Activated naive CD4-positive, alpha-beta T cell treated with anti-CD3 and anti-CD28 coated beads, Interleukin-2, amount 10 ng/mL, durations not matched to agents 7 days and 5 days (primary cell): ENCODE measurements around the gene ZNF407.

ENCODE experiments used
- CTCF ChIA-PET: fragments of 350-600 bp; sonication (Branson Sonifier 250); formaldehyde crosslinking; loops from one replicate; lab custom pipeline; 2021; ENCODE audit warnings: antibody characterized with exemption; lab: Charles Lee
- DNase-seq: peaks from one replicate; pipeline ENCODE4 v3.0.0-alpha.2; 2020
- H3K27ac Mint-ChIP-seq: one replicate; pipeline ENCODE4 v1.8.0; 2021; ENCODE audit warnings: mild to moderate bottlenecking, moderate library complexity, mixed read lengths
- H3K27me3 Mint-ChIP-seq: one replicate; pipeline ENCODE4 v1.8.0; 2021; ENCODE audit warnings: mild to moderate bottlenecking, mixed read lengths
- H3K36me3 Mint-ChIP-seq: one replicate; pipeline ENCODE4 v1.8.0; 2021; ENCODE audit warnings: mixed read lengths
- H3K4me1 Mint-ChIP-seq: one replicate; pipeline ENCODE4 v1.8.0; 2021; ENCODE audit warnings: mixed read lengths
- H3K4me3 Mint-ChIP-seq: one replicate; pipeline ENCODE4 v1.8.0; 2021; ENCODE audit warnings: mild to moderate bottlenecking, moderate library complexity, mixed read lengths
- H3K9me3 Mint-ChIP-seq: one replicate; pipeline ENCODE4 v1.8.0; 2021; ENCODE audit warnings: mixed read lengths

ZNF407 gene

GRCh38 chr18:74645679-74646078 is 48.0 kb downstream of the ZNF407 start:
- Mint-ChIP-seq H3K4me3 (no peak overlapping the region), H3K27me3 (no peaks in the 10 kb centered on the region), H3K4me1 (peaks cover 9% of the 10 kb centered on the region), H3K9me3 (no peaks in the 10 kb centered on the region), H3K27ac (no peak overlapping the region), H3K36me3 (peaks cover 16% of the 10 kb centered on the region)
- CTCF ChIA-PET, result interaction anchor here (0.7 kb wide), 1 partner anchor 818 kb away, joined by 3 read pairs; no protein-coding TSS in a partner anchor
- DNase-seq, result no peak

- CTCF ChIA-PET, result interaction anchor here (0.8 to 1.4 kb wide), 3 partner anchors 46 to 1076 kb away, joined by 3 to 4 read pairs (median 3); no protein-coding TSS in a partner anchor
- Mint-ChIP-seq H3K9me3 (no peaks in the 10 kb centered on the region), H3K27me3 (no peaks in the 10 kb centered on the region), H3K4me1 (no peaks in the 10 kb centered on the region), H3K4me3 (no peak overlapping the region), H3K36me3 (peaks cover 3% of the 10 kb centered on the region), H3K27ac (no peak overlapping the region)
- no peak for DNase-seq
Measured at GRCh38 chr18:74651327-74652128, 53.9 kb downstream of the ZNF407 start.

- Mint-ChIP-seq H3K9me3 (no peaks in the 10 kb centered on the region), H3K36me3 (peaks cover 3% of the 10 kb centered on the region), H3K4me3 (no peak overlapping the region), H3K27me3 (no peaks in the 10 kb centered on the region), H3K4me1 (no peaks in the 10 kb centered on the region), H3K27ac (no peak overlapping the region)
- DNase-seq, result no peak
- CTCF ChIA-PET, result interaction anchor here (0.6 to 2.3 kb wide), 8 partner anchors 29 to 1075 kb away, joined by 3 to 9 read pairs (median 4); no protein-coding TSS in a partner anchor
Measured at GRCh38 chr18:74652392-74652988, 54.8 kb downstream of the ZNF407 start.

- Mint-ChIP-seq H3K4me1 (no peaks in the 10 kb centered on the region), H3K9me3 (no peaks in the 10 kb centered on the region), H3K36me3 (no peaks in the 10 kb centered on the region), H3K27ac (no peak overlapping the region), H3K27me3 (no peaks in the 10 kb centered on the region), H3K4me3 (no peak overlapping the region)
- no peak for DNase-seq
- CTCF ChIA-PET, result interaction anchor here (1.3 to 2.3 kb wide), 2 partner anchors 781 to 825 kb away, joined by 3 to 9 read pairs; no protein-coding TSS in a partner anchor
Measured at GRCh38 chr18:74654638-74655037, 57.0 kb downstream of the ZNF407 start.

GRCh38 chr18:74661008-74661407 is 63.3 kb downstream of the ZNF407 start:
- CTCF ChIA-PET, result no interaction called here
- Mint-ChIP-seq H3K4me1 (no peaks in the 10 kb centered on the region), H3K27ac (no peak overlapping the region), H3K9me3 (no peaks in the 10 kb centered on the region), H3K4me3 (no peak overlapping the region), H3K27me3 (no peaks in the 10 kb centered on the region), H3K36me3 (no peaks in the 10 kb centered on the region)
- no peak for DNase-seq

- CTCF ChIA-PET, result no interaction called here
- Mint-ChIP-seq H3K36me3 (no peaks in the 10 kb centered on the region), H3K27me3 (no peaks in the 10 kb centered on the region), H3K4me1 (no peaks in the 10 kb centered on the region), H3K27ac (no peak overlapping the region), H3K9me3 (no peaks in the 10 kb centered on the region), H3K4me3 (no peak overlapping the region)
- DNase-seq, result no peak
Measured at GRCh38 chr18:74661691-74662090, 64.0 kb downstream of the ZNF407 start.

- Mint-ChIP-seq H3K27me3 (no peaks in the 10 kb centered on the region), H3K4me1 (no peaks in the 10 kb centered on the region), H3K4me3 (no peak overlapping the region), H3K36me3 (no peaks in the 10 kb centered on the region), H3K27ac (no peak overlapping the region), H3K9me3 (no peaks in the 10 kb centered on the region)
- CTCF ChIA-PET, result no interaction called here
- no peak for DNase-seq
Measured at GRCh38 chr18:74662622-74663021, 65.0 kb downstream of the ZNF407 start.

- no peak for DNase-seq
- H3K9me3 Mint-ChIP-seq, result no peaks in the 10 kb centered on the region
- no peaks in the 10 kb centered on the region for H3K4me1 Mint-ChIP-seq
- CTCF ChIA-PET, result no interaction called here
- H3K36me3 Mint-ChIP-seq, result no peaks in the 10 kb centered on the region
- H3K4me3 Mint-ChIP-seq, result no peak overlapping the region
- H3K27ac Mint-ChIP-seq, result no peak overlapping the region
- H3K27me3 Mint-ChIP-seq, result no peaks in the 10 kb centered on the region
Measured at GRCh38 chr18:74665346-74665745, 67.7 kb downstream of the ZNF407 start.

GRCh38 chr18:74665905-74666304 is 68.2 kb downstream of the ZNF407 start:
- CTCF ChIA-PET, result no interaction called here
- Mint-ChIP-seq H3K36me3 (no peaks in the 10 kb centered on the region), H3K27me3 (no peaks in the 10 kb centered on the region), H3K4me3 (no peak overlapping the region), H3K9me3 (no peaks in the 10 kb centered on the region), H3K27ac (no peak overlapping the region), H3K4me1 (no peaks in the 10 kb centered on the region)
- no peak for DNase-seq

- H3K27me3 Mint-ChIP-seq, result no peaks in the 10 kb centered on the region
- H3K4me3 Mint-ChIP-seq, result no peak overlapping the region
- H3K9me3 Mint-ChIP-seq, result no peaks in the 10 kb centered on the region
- CTCF ChIA-PET, result no interaction called here
- no peak for DNase-seq
- no peak overlapping the region for H3K27ac Mint-ChIP-seq
- no peaks in the 10 kb centered on the region for H3K36me3 Mint-ChIP-seq
- H3K4me1 Mint-ChIP-seq, result no peaks in the 10 kb centered on the region
Measured at GRCh38 chr18:74669136-74669798, 71.6 kb downstream of the ZNF407 start.

GRCh38 chr18:74672371-74672770 is 74.7 kb downstream of the ZNF407 start:
- peaks cover 4% of the 10 kb centered on the region for H3K9me3 Mint-ChIP-seq
- no peak overlapping the region for H3K27ac Mint-ChIP-seq
- no peak overlapping the region for H3K4me3 Mint-ChIP-seq

GRCh38 chr18:74674487-74674886 is 76.8 kb downstream of the ZNF407 start:
- CTCF ChIA-PET, result no interaction called here
- H3K27ac Mint-ChIP-seq, result no peak overlapping the region

More at GRCh38 chr18:74672371-74672770, 74.7 kb downstream of the ZNF407 start:
- Mint-ChIP-seq H3K27me3 (no peaks in the 10 kb centered on the region), H3K36me3 (peaks cover 7% of the 10 kb centered on the region), H3K4me1 (no peaks in the 10 kb centered on the region)
- no peak for DNase-seq
- CTCF ChIA-PET, result no interaction called here

GRCh38 chr18:74679006-74679678 is 81.5 kb downstream of the ZNF407 start:
- Mint-ChIP-seq H3K36me3 (peaks cover 14% of the 10 kb centered on the region), H3K9me3 (peaks cover 14% of the 10 kb centered on the region), H3K27ac (no peak overlapping the region), H3K27me3 (no peaks in the 10 kb centered on the region), H3K4me1 (peaks cover 6% of the 10 kb centered on the region), H3K4me3 (no peak overlapping the region)
- CTCF ChIA-PET, result no interaction called here
- no peak for DNase-seq

More at GRCh38 chr18:74674487-74674886, 76.8 kb downstream of the ZNF407 start:
- Mint-ChIP-seq H3K27me3 (no peaks in the 10 kb centered on the region), H3K4me1 (no peaks in the 10 kb centered on the region), H3K9me3 (peaks cover 14% of the 10 kb centered on the region), H3K4me3 (no peak overlapping the region), H3K36me3 (peaks cover 12% of the 10 kb centered on the region)
- no peak for DNase-seq

- no peak for DNase-seq
- H3K4me3 Mint-ChIP-seq, result no peak overlapping the region
- H3K4me1 Mint-ChIP-seq, result peaks cover 6% of the 10 kb centered on the region
- H3K36me3 Mint-ChIP-seq, result peaks cover 14% of the 10 kb centered on the region
- peaks cover 14% of the 10 kb centered on the region for H3K9me3 Mint-ChIP-seq
- no peaks in the 10 kb centered on the region for H3K27me3 Mint-ChIP-seq
- CTCF ChIA-PET, result interaction anchor here (0.5 kb wide), 1 partner anchor 1029 kb away, joined by 3 read pairs; no protein-coding TSS in a partner anchor
- no peak overlapping the region for H3K27ac Mint-ChIP-seq
Measured at GRCh38 chr18:74679679-74680076, 82.0 kb downstream of the ZNF407 start.
